PC-9 (cell line): ENCODE data around the gene CALCR.
"Not testable (repeated sequence)": the region's sequence is repeated elsewhere in the genome, so short reads cannot be mapped to it uniquely, and the experiment has no call there.

Experiments
- EZH2 ChIP-seq: fragments of 200-600 bp; sonication (generic); IDR thresholded peaks from 2 replicates; pipeline ENCODE4 v1.8.0; 2017; ENCODE audit warnings: antibody characterized with exemption, low read depth
- TF ChIP-seq, protein P1 (sequence below): fragments of 200-600 bp; sonication (generic); conservative IDR thresholded peaks from 2 replicates; pipeline ENCODE4 v1.6.1; 2017; ENCODE audit warnings: mixed run types, antibody characterized with exemption, mild to moderate bottlenecking, moderate library complexity

DNA sequence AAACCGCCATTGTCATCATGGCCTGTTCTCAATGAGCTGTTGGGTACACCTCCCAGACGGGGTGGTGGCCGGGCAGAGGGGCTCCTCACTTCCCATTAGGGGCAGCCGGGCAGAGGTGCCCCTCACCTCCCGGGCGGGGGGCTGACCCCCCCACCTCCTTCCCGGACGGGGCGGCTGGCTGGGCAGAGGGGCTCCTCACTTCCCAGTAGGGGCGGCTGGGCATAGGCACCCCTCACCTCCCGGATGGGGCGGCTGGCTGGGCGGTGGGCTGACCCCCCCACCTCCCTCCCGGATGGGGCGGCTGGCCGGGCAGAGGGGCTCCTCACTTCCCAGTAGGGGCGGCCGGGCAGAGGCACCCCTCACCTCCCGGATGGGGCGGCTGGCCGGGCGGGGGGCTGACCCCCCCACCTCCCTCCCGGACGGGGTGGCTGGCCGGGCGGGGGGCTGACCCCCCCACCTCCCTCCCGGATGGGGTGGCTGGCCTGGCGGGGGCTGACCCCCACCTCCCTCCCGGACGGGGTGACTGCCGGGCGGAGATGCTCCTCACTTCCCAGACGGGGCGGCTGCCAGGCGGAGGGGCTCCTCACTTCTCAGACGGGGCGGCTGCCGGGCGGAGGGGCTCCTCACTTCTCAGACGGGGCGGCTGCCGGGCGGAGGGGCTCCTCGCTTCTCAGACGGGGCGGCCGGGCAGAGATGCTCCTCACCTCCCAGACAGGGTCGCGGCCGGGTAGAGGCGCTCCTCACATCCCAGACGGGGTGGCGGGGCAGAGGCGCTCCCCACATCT, 11.4 kb upstream of the CALCR start:
- TF ChIP-seq, protein P1, sequence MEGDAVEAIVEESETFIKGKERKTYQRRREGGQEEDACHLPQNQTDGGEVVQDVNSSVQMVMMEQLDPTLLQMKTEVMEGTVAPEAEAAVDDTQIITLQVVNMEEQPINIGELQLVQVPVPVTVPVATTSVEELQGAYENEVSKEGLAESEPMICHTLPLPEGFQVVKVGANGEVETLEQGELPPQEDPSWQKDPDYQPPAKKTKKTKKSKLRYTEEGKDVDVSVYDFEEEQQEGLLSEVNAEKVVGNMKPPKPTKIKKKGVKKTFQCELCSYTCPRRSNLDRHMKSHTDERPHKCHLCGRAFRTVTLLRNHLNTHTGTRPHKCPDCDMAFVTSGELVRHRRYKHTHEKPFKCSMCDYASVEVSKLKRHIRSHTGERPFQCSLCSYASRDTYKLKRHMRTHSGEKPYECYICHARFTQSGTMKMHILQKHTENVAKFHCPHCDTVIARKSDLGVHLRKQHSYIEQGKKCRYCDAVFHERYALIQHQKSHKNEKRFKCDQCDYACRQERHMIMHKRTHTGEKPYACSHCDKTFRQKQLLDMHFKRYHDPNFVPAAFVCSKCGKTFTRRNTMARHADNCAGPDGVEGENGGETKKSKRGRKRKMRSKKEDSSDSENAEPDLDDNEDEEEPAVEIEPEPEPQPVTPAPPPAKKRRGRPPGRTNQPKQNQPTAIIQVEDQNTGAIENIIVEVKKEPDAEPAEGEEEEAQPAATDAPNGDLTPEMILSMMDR, result not testable (repeated sequence)
- not testable (repeated sequence) for TF ChIP-seq EZH2
